Osteoblast (primary cell): Measurements from ENCODE around the gene CMSS1. TPM values are rescaled to one million over a fixed set of nuclear protein-coding genes. Genes with fewer than 3 reads are reported as not detected.
A peak's percentile ranks its signal among the peaks of the same experiment; 100 is the strongest.

Experiments used
- DNase-seq: peaks from one replicate; pipeline ENCODE4 v3.0.0; 2011; ENCODE audit warnings: low spot score, mixed read lengths; ENCODE audit not compliant: insufficient read length; ENCODE audit errors: missing footprints
- H2AFZ ChIP-seq: 2 replicates; pipeline ENCODE4 v1.6.0; 2011; ENCODE audit warnings: mild to moderate bottlenecking, low read length
- H3K27ac ChIP-seq: 2 replicates; pipeline ENCODE4 v1.5.1; 2011; ENCODE audit warnings: mild to moderate bottlenecking, low read depth, low read length, moderate library complexity
- H3K27me3 ChIP-seq: 2 replicates; pipeline ENCODE4 v1.6.0; 2012; ENCODE audit warnings: mild to moderate bottlenecking, control low read depth, inconsistent platforms, low read length, moderate library complexity; ENCODE audit not compliant: insufficient read depth
- H3K36me3 ChIP-seq: 2 replicates; pipeline ENCODE4 v1.5.1; 2011; ENCODE audit warnings: mild to moderate bottlenecking, low read length, control low read depth, moderate library complexity; ENCODE audit not compliant: insufficient read depth
- H3K4me1 ChIP-seq: 2 replicates; pipeline ENCODE4 v1.5.1; 2011; ENCODE audit warnings: mild to moderate bottlenecking, low read length, control low read depth, moderate library complexity; ENCODE audit not compliant: insufficient read depth
- H3K4me2 ChIP-seq: 2 replicates; pipeline ENCODE4 v1.6.0; 2011; ENCODE audit warnings: mild to moderate bottlenecking, low read length; ENCODE audit not compliant: insufficient read depth
- H3K4me3 ChIP-seq: fragments of 200-600 bp; sonication (generic); 3 replicates; pipeline ENCODE4 v1.5.1; 2012; ENCODE audit warnings: mild to moderate bottlenecking, low read length, inconsistent platforms; ENCODE audit not compliant: insufficient read depth
- H3K79me2 ChIP-seq: 2 replicates; pipeline ENCODE4 v1.6.0; 2012; ENCODE audit warnings: mild to moderate bottlenecking, low read length, control low read depth, inconsistent platforms; ENCODE audit not compliant: insufficient read depth
- H3K9me3 ChIP-seq: 2 replicates; pipeline ENCODE4 v1.5.1; 2011; ENCODE audit warnings: low read depth, low read length, control low read depth
- H4K20me1 ChIP-seq: 2 replicates; pipeline ENCODE4 v1.6.0; 2012; ENCODE audit warnings: mild to moderate bottlenecking, low read length, control low read depth; ENCODE audit not compliant: insufficient read depth
- total RNA-seq: library from RNA; depleted of rRNA; stranded (reverse); fragments of >200 nt; gene quantifications from 2 replicates; pipeline ENCODE4 v1.2.3, GENCODE V29; 2012
- TF ChIP-seq, protein P1 (sequence below): IDR thresholded peaks from 2 replicates; pipeline ENCODE4 v1.5.1; 2011; ENCODE audit warnings: mild to moderate bottlenecking, low read depth, low read length, moderate library complexity; ENCODE audit errors: extremely low read depth

CMSS1 gene
- total RNA-seq, 1 donor: 15.9 TPM

DNA sequence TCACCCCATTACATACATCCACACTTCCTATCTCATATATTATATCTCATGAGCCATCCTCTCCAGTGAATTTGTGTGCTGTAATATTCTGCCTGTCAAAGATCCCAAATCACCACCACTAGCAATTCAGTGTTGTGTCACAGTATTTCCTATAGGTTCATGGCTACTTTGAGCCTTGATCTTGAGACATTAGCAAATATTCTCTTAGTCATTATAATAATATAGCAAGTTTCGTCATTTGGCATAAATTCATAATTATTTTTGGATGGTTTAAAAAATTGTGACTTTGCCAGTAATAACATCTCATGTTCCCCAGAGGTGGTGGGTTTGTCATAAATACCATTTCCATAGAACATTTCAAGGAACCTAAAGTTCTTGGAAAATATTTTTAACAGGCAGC is 47.7 kb downstream of the CMSS1 start:
- H3K27me3 ChIP-seq: no peaks in the 10 kb centered on the region
- no peaks in the 10 kb centered on the region for H3K9me3 ChIP-seq
- peaks cover 3% of the 10 kb centered on the region for H4K20me1 ChIP-seq
- H3K4me1 ChIP-seq: peaks cover 60% of the 10 kb centered on the region
- no peak overlapping the region for H3K4me3 ChIP-seq
- peak overlapping the region; percentile 74 for H3K27ac ChIP-seq
- H3K36me3 ChIP-seq: peaks cover 44% of the 10 kb centered on the region
- TF ChIP-seq, protein P1, sequence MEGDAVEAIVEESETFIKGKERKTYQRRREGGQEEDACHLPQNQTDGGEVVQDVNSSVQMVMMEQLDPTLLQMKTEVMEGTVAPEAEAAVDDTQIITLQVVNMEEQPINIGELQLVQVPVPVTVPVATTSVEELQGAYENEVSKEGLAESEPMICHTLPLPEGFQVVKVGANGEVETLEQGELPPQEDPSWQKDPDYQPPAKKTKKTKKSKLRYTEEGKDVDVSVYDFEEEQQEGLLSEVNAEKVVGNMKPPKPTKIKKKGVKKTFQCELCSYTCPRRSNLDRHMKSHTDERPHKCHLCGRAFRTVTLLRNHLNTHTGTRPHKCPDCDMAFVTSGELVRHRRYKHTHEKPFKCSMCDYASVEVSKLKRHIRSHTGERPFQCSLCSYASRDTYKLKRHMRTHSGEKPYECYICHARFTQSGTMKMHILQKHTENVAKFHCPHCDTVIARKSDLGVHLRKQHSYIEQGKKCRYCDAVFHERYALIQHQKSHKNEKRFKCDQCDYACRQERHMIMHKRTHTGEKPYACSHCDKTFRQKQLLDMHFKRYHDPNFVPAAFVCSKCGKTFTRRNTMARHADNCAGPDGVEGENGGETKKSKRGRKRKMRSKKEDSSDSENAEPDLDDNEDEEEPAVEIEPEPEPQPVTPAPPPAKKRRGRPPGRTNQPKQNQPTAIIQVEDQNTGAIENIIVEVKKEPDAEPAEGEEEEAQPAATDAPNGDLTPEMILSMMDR: no peak
- H3K79me2 ChIP-seq: peaks cover 63% of the 10 kb centered on the region
- no peak overlapping the region for H3K4me2 ChIP-seq
- no peak overlapping the region for H2AFZ ChIP-seq
- DNase-seq: no peak

DNA sequence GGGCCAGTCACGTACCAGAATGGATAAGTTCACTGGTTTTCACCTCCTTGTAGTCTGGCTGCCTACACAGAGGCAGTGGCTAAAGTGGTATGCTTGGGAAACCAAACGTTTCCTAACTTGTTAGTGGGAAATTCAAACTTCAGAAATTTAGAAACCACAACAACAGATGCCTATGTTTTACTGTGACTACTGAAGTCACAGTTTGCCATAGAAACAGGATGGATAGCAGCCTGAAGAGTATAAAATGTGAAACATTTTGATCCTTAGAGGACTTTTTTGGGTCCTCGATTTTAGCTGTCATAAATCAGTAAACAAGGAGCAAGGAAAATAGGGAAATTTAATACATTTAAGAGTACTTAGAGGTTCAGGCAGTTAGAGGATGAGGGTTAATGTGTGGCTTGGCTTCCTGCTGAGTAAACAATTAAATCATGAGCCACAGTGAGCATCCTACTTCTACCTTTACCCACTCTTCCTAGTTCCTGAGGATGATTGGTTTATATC is 48.6 kb downstream of the CMSS1 start:
- DNase-seq: peak; percentile 13
- Histone ChIP-seq H2AFZ (no peak overlapping the region), H3K9me3 (no peaks in the 10 kb centered on the region), H3K27ac (peak overlapping the region; percentile 74), H3K79me2 (peaks cover 66% of the 10 kb centered on the region), H3K36me3 (peaks cover 49% of the 10 kb centered on the region), H3K4me1 (peaks cover 52% of the 10 kb centered on the region), H4K20me1 (peaks cover 3% of the 10 kb centered on the region), H3K27me3 (no peaks in the 10 kb centered on the region), H3K4me2 (peak overlapping the region; percentile 49), H3K4me3 (no peak overlapping the region)
- TF ChIP-seq, protein P1: no peak

DNA sequence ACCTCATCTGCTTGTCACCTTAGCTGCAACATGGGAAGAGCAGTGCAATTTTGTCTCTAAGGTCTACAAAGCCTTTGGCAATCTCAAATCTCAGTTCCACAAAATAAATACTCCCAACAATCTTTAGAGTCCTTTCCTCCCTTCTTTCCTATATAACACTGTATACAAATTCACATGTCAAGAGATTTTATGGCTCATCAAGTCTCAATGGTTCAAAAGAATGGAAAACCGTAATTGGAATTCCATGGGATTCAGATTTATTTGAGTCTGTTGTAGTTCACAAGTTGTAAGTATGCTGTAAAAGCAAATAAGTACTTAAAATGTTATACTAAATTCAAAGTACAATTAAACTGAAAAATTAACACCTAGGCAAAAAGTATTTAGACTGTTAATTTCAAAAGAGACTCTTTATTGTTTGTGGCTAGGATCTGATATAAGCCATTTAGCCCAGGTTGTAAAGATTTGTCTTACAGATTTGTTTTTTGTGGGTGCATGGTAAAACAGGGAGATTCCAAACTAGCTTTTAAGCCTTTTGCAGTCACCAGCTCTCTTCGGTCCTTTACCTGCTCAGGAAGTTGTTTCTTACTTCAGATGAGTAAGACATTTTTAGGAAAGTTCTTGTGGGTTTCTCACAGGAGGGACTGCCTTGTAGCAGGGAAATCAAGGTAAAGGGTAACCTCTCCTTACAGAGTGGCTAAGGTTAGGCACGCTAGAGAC is 50.1 kb downstream of the CMSS1 start:
- H3K27ac ChIP-seq: no peak overlapping the region
- peaks cover 51% of the 10 kb centered on the region for H3K4me1 ChIP-seq

DNA sequence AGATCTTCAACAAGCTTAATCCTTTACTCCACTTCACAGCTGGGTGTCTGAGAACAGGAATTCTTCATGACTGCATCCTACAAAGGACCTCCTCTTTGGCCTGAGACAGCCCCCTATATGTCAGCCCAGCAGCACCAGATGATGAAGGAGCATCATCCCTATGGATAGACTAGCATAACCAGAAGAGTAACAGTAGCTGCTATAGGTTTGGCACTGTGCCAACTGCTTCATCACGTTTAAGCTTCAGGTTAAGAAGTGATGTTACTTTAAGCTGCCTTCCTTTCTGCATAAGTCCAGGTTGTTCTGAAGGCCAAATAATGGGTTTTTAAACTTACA is 50.6 kb downstream of the CMSS1 start:
- Histone ChIP-seq H3K9me3 (no peaks in the 10 kb centered on the region), H3K27ac (no peak overlapping the region), H3K4me2 (no peak overlapping the region), H3K36me3 (peaks cover 39% of the 10 kb centered on the region), H2AFZ (no peak overlapping the region), H3K4me1 (peaks cover 52% of the 10 kb centered on the region), H4K20me1 (peaks cover 3% of the 10 kb centered on the region), H3K79me2 (peaks cover 74% of the 10 kb centered on the region), H3K4me3 (no peak overlapping the region), H3K27me3 (no peaks in the 10 kb centered on the region)
- TF ChIP-seq, protein P1: no peak
- DNase-seq: no peak

More for the DNA sequence above, 50.1 kb downstream of the CMSS1 start:
- peaks cover 74% of the 10 kb centered on the region for H3K79me2 ChIP-seq
- H3K36me3 ChIP-seq: peaks cover 44% of the 10 kb centered on the region
- H3K27me3 ChIP-seq: no peaks in the 10 kb centered on the region
- no peak overlapping the region for H3K4me2 ChIP-seq
- no peaks in the 10 kb centered on the region for H3K9me3 ChIP-seq
- no peak overlapping the region for H2AFZ ChIP-seq
- no peak for DNase-seq
- H3K4me3 ChIP-seq: no peak overlapping the region
- TF ChIP-seq, protein P1: no peak
- peaks cover 3% of the 10 kb centered on the region for H4K20me1 ChIP-seq
